A673 (cell line): ENCODE measurements around the gene BRD9.

Source experiments
- CTCF ChIP-seq: fragments of 300-800, 200-600 bp; sonication (generic); conservative IDR thresholded peaks from 2 replicates; pipeline ENCODE4 v1.5.1; 2017; ENCODE audit warnings: low read depth, mild to moderate bottlenecking, antibody characterized with exemption, low read length, moderate library complexity, mixed read lengths
- EZH2 ChIP-seq: fragments of 200-600 bp; sonication (generic); IDR thresholded peaks from 2 replicates; pipeline ENCODE4 v1.6.1; 2017; ENCODE audit warnings: borderline replicate concordance, low read depth, mild to moderate bottlenecking, mixed read lengths, antibody characterized with exemption, low read length; ENCODE audit not compliant: poor library complexity, severe bottlenecking

- TF ChIP-seq CTCF: no peak
- no peak for TF ChIP-seq EZH2
These were observed 5.8 kb downstream of the BRD9 start for GRCh38 chr5:886716-887325.
